Measurements from ENCODE around the gene AGXT2. TPM values are rescaled to one million over a fixed set of nuclear protein-coding genes. Genes with fewer than 3 reads are reported as not detected.
"Not testable (repeated sequence)": the region's sequence is repeated elsewhere in the genome, so short reads cannot be mapped to it uniquely, and the experiment has no call there.

The AGXT2 gene
- total RNA-seq, 1 donor from 2014 or later = not detected

GRCh38 chr5:35036536-35036935 lies 11.2 kb downstream of the AGXT2 start:
- no peak overlapping the region for H3K4me3 ChIP-seq
- intact Hi-C loops (cut with micrococcal nuclease) = no loop called here
- H3K27me3 ChIP-seq (ENCODE audit: low read depth) = peaks cover 86% of the 10 kb centered on the region
- no peak overlapping the region for H3K27ac ChIP-seq (replicated peaks)
- no peaks in the 10 kb centered on the region for H3K36me3 ChIP-seq
- H3K9me3 ChIP-seq (replicated peaks) = no peaks in the 10 kb centered on the region
- DNase-seq = no peak
- TF ChIP-seq CTCF (IDR thresholded peaks at IDR 0.05; ENCODE audit: borderline replicate concordance) = no peak
- no peaks in the 10 kb centered on the region for H3K4me1 ChIP-seq

- H3K36me3 ChIP-seq; intact Hi-C loops (cut with micrococcal nuclease); H3K9me3 ChIP-seq (replicated peaks); H3K27ac ChIP-seq (replicated peaks); H3K4me1 ChIP-seq; H3K4me3 ChIP-seq; DNase-seq: not testable (repeated sequence)
- peaks cover 86% of the 10 kb centered on the region for H3K27me3 ChIP-seq (ENCODE audit: low read depth)
Observed at GRCh38 chr5:35035929-35036328, 11.8 kb downstream of the AGXT2 start.

GRCh38 chr5:35035271-35035670 lies 12.5 kb downstream of the AGXT2 start:
- H3K4me3 ChIP-seq = no peak overlapping the region
- no peaks in the 10 kb centered on the region for H3K36me3 ChIP-seq
- no peak for DNase-seq
- no peak for TF ChIP-seq CTCF (IDR thresholded peaks at IDR 0.05; ENCODE audit: borderline replicate concordance)
- no peaks in the 10 kb centered on the region for H3K4me1 ChIP-seq
- H3K9me3 ChIP-seq (replicated peaks) = no peaks in the 10 kb centered on the region
- H3K27me3 ChIP-seq (ENCODE audit: low read depth) = peaks cover 86% of the 10 kb centered on the region
- no peak overlapping the region for H3K27ac ChIP-seq (replicated peaks)
- intact Hi-C loops (cut with micrococcal nuclease) = no loop called here

GRCh38 chr5:35032356-35032755 lies 15.4 kb downstream of the AGXT2 start:
- no peak for TF ChIP-seq CTCF (IDR thresholded peaks at IDR 0.05; ENCODE audit: borderline replicate concordance)
- H3K27me3 ChIP-seq (ENCODE audit: low read depth) = peaks cover 81% of the 10 kb centered on the region
- intact Hi-C loops (cut with micrococcal nuclease) = no loop called here
- no peaks in the 10 kb centered on the region for H3K36me3 ChIP-seq
- no peak overlapping the region for H3K27ac ChIP-seq (replicated peaks)
- H3K4me1 ChIP-seq = no peaks in the 10 kb centered on the region
- H3K9me3 ChIP-seq (replicated peaks) = no peaks in the 10 kb centered on the region
- H3K4me3 ChIP-seq = no peak overlapping the region
- no peak for DNase-seq

GRCh38 chr5:35031276-35031675 lies 16.5 kb downstream of the AGXT2 start:
- TF ChIP-seq CTCF (IDR thresholded peaks at IDR 0.05; ENCODE audit: borderline replicate concordance) = no peak
- no peaks in the 10 kb centered on the region for H3K36me3 ChIP-seq
- peaks cover 74% of the 10 kb centered on the region for H3K27me3 ChIP-seq (ENCODE audit: low read depth)
- intact Hi-C loops (cut with micrococcal nuclease) = no loop called here
- H3K27ac ChIP-seq (replicated peaks) = no peak overlapping the region
- no peak overlapping the region for H3K4me3 ChIP-seq
- no peaks in the 10 kb centered on the region for H3K4me1 ChIP-seq
- no peaks in the 10 kb centered on the region for H3K9me3 ChIP-seq (replicated peaks)
- no peak for DNase-seq

GRCh38 chr5:35030426-35031100 lies 17.2 kb downstream of the AGXT2 start:
- no peak for DNase-seq
- H3K4me1 ChIP-seq = no peaks in the 10 kb centered on the region
- no peak overlapping the region for H3K27ac ChIP-seq (replicated peaks)
- intact Hi-C loops (cut with micrococcal nuclease) = no loop called here
- peaks cover 77% of the 10 kb centered on the region for H3K27me3 ChIP-seq (ENCODE audit: low read depth)
- TF ChIP-seq CTCF (IDR thresholded peaks at IDR 0.05; ENCODE audit: borderline replicate concordance) = no peak
- H3K4me3 ChIP-seq = no peak overlapping the region
- H3K9me3 ChIP-seq (replicated peaks) = no peaks in the 10 kb centered on the region
- H3K36me3 ChIP-seq = no peaks in the 10 kb centered on the region
